ENCODE data around the gene ARMC9. TPM values are rescaled to one million over a fixed set of nuclear protein-coding genes. Genes with fewer than 3 reads are reported as not detected.

The ARMC9 gene
- total and polyA plus RNA-seq, 2 of the 13 experiments (the other 11 are each of a cell fraction or from before 2014, with no cell fraction given), result 9.1 to 12.8 TPM

DNA sequence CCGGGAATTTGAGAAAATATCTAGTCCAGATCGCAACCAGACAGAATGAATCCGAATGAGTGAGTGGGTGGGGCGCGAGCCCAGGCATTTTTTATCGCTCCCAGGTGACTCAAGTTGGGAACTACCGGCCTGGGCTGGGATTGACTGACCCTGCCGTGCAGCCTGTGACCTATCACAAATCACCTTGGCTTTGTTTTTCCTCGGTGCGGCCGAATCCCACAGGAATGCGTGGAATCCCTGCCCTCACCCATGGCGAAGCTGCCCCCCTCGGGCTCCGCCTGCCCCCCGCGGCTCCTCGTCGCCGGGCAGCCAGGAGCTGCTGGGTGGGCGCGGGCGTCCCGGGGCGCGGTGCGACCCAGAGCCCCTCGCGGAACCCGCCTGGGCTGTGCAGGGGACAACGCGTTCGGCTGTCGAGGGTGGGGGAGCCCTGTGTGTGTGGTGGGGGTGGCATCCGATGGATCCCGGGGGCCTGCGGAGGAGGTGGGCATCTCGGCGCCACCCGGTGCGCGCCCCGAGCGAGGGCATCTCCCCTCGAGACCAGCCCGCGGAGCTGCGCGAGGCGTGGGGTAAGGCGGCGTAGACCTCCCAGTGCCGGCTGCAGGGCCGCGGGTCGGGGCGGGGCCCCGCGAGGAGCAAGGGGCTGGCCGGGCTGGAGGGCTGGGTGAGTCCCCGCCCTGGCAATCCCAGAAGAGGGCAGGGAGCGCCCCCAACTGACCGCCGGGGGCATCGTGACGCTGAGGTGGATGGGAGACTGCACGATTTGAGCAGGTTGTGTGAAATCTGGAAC lies 213.6 kb downstream of the ARMC9 start:
- in situ Hi-C loops (cut with HindIII; ENCODE audit: extremely low pct_ligation_motif_present, low pct_unique_long_range_greater_than_20kb), result loop anchor here (5.0 to 10.0 kb wide), 3 partner anchors 115 to 307 kb away; no protein-coding TSS in a partner anchor
- Histone ChIP-seq H3K79me2 (ENCODE audit: insufficient read depth, low read length) (no peaks in the 10 kb centered on the region), H2AFZ (ENCODE audit: low read length) (peak overlapping the region; percentile 99), H3K27ac (ENCODE audit: extremely low read length, insufficient read depth, low read length) (no peak overlapping the region), H3K4me1 (ENCODE audit: insufficient read depth, low read length) (peaks cover 40% of the 10 kb centered on the region), H3K9ac (ENCODE audit: insufficient read depth, low read depth, low read length) (peak overlapping the region; percentile 66), H3K36me3 (replicated peaks in 1 of 2; ENCODE audit: control insufficient read depth in 1 of 2, insufficient read depth in 2 of 2, low read length in 2 of 2) (no peaks in the 10 kb centered on the region), H3K9me3 (ENCODE audit: low read length) (peaks cover 11% of the 10 kb centered on the region), H3K27me3 (ENCODE audit: control insufficient read depth in 1 of 2, insufficient read depth in 2 of 2, low read length in 2 of 2) (peaks cover 0 to 8% of the 10 kb centered on the region in 2 experiments; a peak in 3 of 5 replicates), H3K4me3 (replicated peaks in 1 of 3; ENCODE audit: insufficient read depth in 1 of 3, low read depth in 2 of 3, low read length in 3 of 3) (peak overlapping the region; percentile 64 to 79 (median 75)), H4K20me1 (ENCODE audit: insufficient read depth, low read length) (no peaks in the 10 kb centered on the region), H3K4me2 (ENCODE audit: low read depth, low read length) (peak overlapping the region; percentile 100)
- FAIRE-seq (peak; percentile 67), ATAC-seq (peak; percentile 96), DNase-seq (ENCODE audit: low spot score) (peak; percentile 79)
- ChIA-PET POLR2A (interaction anchor here (0.5 to 3.8 kb wide), 5 partner anchors 11 to 52 kb away, joined by 3 to 18 read pairs (median 3); partner anchors contain the start of gene NCL), CTCF (ENCODE audit: low intra/inter-chr PET ratio, low total read pairs) (interaction anchor here (0.7 to 4.2 kb wide), 4 partner anchors 12 to 185 kb away, joined by 3 to 45 read pairs (median 8); no protein-coding TSS in a partner anchor)
- intact Hi-C loops (cut with micrococcal nuclease; ENCODE audit: unreplicated experiment), result loop anchor here (1.0 to 5.0 kb wide), 5 partner anchors 53 to 310 kb away; no protein-coding TSS in a partner anchor
- WGBS (ENCODE audit: low lambda C conversion rate), result 2% methylated on average over 22 of the region's 67 CpGs
- BruUV-seq (replicated peaks), result no TSS peak
- 0 out of 2 replicates have a peak, but pooled peaks have one; percentile 25 for TF ChIP-seq ZFP36L1 (CRISPR knock-in tag; IDR thresholded peaks at IDR 0.05)
- TF ChIP-seq, protein P1, sequence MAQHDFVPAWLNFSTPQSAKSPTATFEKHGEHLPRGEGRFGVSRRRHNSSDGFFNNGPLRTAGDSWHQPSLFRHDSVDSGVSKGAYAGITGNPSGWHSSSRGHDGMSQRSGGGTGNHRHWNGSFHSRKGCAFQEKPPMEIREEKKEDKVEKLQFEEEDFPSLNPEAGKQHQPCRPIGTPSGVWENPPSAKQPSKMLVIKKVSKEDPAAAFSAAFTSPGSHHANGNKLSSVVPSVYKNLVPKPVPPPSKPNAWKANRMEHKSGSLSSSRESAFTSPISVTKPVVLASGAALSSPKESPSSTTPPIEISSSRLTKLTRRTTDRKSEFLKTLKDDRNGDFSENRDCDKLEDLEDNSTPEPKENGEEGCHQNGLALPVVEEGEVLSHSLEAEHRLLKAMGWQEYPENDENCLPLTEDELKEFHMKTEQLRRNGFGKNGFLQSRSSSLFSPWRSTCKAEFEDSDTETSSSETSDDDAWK (CRISPR knock-in tag; IDR thresholded peaks at IDR 0.05), result no peak
- TF ChIP-seq, protein P2, sequence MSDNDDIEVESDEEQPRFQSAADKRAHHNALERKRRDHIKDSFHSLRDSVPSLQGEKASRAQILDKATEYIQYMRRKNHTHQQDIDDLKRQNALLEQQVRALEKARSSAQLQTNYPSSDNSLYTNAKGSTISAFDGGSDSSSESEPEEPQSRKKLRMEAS (IDR thresholded peaks at IDR 0.05), result no peak
- no peak for TF ChIP-seq MBNL3 (CRISPR knock-in tag; conservative IDR thresholded peaks at IDR 0.05)
- peak; percentile 49; the same call in 1 of the 2 replicates for TF ChIP-seq CEBPG (CRISPR knock-in tag; IDR thresholded peaks at IDR 0.05)
- TF ChIP-seq, protein P3, sequence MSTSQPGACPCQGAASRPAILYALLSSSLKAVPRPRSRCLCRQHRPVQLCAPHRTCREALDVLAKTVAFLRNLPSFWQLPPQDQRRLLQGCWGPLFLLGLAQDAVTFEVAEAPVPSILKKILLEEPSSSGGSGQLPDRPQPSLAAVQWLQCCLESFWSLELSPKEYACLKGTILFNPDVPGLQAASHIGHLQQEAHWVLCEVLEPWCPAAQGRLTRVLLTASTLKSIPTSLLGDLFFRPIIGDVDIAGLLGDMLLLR (CRISPR knock-in tag; IDR thresholded peaks at IDR 0.05), result 0 out of 2 replicates have a peak, but pooled peaks have one; percentile 16
- peak; percentile 78; the same call in 1 of the 2 replicates for TF ChIP-seq ZNF44 (CRISPR knock-in tag; IDR thresholded peaks at IDR 0.05)
- peak; percentile 51; the same call in 1 of the 2 replicates for TF ChIP-seq ZIK1 (CRISPR knock-in tag; IDR thresholded peaks at IDR 0.05; ENCODE audit: borderline replicate concordance, low read depth)
- TF ChIP-seq ZNF224 (CRISPR knock-in tag; IDR thresholded peaks at IDR 0.05), result 0 out of 2 replicates have a peak, but pooled peaks have one; percentile 42
- no peak for TF ChIP-seq ZNF841 (CRISPR knock-in tag; IDR thresholded peaks at IDR 0.05; ENCODE audit: borderline replicate concordance)
- TF ChIP-seq, protein P4, sequence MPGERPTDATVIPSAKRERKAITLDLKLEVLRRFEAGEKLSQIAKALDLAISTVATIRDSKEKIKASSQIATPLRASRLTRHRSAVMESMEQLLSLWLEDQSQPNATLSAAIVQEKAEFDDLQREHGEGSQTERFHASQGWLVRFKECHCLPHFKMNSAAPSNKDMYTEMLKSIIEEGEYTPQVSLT (CRISPR knock-in tag; IDR thresholded peaks at IDR 0.05; ENCODE audit: borderline replicate concordance, low read depth), result no peak
- TF ChIP-seq, protein P5, sequence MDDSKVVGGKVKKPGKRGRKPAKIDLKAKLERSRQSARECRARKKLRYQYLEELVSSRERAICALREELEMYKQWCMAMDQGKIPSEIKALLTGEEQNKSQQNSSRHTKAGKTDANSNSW (CRISPR knock-in tag; IDR thresholded peaks at IDR 0.05; ENCODE audit: borderline replicate concordance), result 0 out of 2 replicates have a peak, but pooled peaks have one; percentile 40
- no peak for TF ChIP-seq ZFP36L2 (CRISPR knock-in tag; IDR thresholded peaks at IDR 0.05)
- TF ChIP-seq ZNF598 (CRISPR knock-in tag; IDR thresholded peaks at IDR 0.05; ENCODE audit: borderline replicate concordance), result no peak; the same call in 1 of the 2 replicates
- no peak for TF ChIP-seq ZNF12 (CRISPR knock-in tag; IDR thresholded peaks at IDR 0.05)
- TF ChIP-seq, protein P6, sequence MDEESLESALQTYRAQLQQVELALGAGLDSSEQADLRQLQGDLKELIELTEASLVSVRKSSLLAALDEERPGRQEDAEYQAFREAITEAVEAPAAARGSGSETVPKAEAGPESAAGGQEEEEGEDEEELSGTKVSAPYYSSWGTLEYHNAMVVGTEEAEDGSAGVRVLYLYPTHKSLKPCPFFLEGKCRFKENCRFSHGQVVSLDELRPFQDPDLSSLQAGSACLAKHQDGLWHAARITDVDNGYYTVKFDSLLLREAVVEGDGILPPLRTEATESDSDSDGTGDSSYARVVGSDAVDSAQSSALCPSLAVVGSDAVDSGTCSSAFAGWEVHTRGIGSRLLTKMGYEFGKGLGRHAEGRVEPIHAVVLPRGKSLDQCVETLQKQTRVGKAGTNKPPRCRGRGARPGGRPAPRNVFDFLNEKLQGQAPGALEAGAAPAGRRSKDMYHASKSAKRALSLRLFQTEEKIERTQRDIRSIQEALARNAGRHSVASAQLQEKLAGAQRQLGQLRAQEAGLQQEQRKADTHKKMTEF (CRISPR knock-in tag; IDR thresholded peaks at IDR 0.05), result peak; percentile 69; the same call in 1 of the 2 replicates
- TF ChIP-seq, protein P7, sequence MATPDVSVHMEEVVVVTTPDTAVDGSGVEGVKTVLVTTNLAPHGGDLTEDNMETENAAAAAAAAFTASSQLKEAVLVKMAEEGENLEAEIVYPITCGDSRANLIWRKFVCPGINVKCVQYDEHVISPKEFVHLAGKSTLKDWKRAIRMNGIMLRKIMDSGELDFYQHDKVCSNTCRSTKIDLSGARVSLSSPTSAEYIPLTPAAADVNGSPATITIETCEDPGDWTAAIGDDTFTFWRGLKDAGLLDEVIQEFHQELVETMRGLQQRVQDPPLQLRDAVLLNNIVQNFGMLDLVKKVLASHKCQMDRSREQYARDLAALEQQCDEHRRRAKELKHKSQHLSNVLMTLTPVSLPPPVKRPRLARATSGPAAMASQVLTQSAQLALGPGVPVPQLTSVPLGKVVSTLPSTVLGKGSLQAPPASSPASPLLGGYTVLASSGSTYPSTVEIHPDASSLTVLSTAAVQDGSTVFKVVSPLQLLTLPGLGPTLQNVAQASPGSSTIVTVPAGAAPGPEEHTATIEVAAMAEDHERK (CRISPR knock-in tag; IDR thresholded peaks at IDR 0.05; ENCODE audit: low read depth), result no peak

Measured in HepG2 (cell line).